GM20000 (cell line): Measurements from ENCODE around the gene RRAD.

Source experiments
- DNase-seq: peaks from one replicate; pipeline ENCODE4 v3.0.0; 2012; ENCODE audit warnings: low spot score
- TF ChIP-seq, protein P1 (sequence below): IDR thresholded peaks from 2 replicates; pipeline ENCODE4 v1.5.1; 2012; ENCODE audit warnings: mild to moderate bottlenecking, control low read depth; ENCODE audit errors: extremely low read depth, missing control alignments

RRAD gene

DNA sequence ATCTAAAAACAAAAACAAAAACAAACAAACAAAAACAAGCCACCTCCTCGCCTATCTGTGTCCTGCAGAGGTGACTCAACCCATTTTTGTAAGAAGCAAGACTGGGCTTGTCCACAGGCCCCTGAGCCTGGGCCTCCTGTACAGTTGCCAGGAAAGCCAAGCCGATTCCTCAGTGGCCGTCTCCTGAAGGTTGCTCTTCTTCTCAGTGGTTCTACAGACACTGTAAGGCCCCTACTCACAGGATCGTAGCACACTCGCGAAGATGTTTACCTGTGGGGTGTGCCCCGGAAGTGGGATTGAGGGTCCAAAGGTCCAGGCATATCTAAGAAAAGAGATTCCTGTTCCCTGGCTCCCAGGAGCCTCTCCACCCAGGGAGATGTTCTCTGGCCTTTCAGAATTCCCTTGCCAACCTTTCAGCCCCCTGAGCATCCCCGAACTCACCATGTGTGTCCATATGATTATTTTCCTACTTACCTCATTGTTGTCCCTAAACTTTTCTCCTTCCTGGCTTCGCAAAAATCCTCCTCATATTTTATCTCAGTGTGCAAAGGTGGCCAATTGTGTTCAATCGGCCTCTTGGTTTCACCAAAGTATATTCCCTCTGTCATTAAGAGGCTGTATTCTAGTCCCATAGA lies 28.2 kb upstream of the RRAD start:
- TF ChIP-seq, protein P1, sequence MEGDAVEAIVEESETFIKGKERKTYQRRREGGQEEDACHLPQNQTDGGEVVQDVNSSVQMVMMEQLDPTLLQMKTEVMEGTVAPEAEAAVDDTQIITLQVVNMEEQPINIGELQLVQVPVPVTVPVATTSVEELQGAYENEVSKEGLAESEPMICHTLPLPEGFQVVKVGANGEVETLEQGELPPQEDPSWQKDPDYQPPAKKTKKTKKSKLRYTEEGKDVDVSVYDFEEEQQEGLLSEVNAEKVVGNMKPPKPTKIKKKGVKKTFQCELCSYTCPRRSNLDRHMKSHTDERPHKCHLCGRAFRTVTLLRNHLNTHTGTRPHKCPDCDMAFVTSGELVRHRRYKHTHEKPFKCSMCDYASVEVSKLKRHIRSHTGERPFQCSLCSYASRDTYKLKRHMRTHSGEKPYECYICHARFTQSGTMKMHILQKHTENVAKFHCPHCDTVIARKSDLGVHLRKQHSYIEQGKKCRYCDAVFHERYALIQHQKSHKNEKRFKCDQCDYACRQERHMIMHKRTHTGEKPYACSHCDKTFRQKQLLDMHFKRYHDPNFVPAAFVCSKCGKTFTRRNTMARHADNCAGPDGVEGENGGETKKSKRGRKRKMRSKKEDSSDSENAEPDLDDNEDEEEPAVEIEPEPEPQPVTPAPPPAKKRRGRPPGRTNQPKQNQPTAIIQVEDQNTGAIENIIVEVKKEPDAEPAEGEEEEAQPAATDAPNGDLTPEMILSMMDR: no peak
- no peak for DNase-seq

DNA sequence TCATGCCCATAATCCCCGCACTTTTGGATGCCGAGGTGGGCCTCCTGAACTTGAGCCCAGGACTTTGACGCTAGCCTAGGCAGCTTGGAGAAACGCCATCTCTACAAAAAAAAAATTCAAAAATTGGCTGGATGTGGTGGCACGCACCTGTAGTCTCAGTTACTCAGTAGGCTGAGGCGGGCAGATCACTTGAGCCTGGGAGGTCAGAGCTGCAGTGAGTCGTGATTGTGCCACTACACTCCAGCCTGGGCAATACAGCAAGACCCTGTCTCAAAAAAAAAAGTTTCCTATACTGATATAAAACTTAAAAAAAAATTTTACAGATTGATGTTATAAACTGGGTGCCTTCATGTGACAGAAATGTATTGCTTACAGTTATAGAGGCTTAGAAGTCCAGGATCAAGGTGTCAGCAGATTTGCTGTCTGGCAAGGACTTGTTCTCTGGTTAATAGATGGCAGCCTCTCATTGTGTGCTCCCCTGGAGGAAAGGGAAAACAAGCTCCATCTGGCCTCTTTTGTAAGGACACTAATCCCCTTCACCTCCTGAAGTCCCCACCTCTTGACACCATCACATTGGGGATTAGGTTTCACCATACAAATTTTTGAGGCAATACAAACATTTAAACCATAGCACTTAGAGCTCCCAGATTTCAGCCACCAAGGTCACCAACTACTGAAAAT lies 27.2 kb upstream of the RRAD start:
- no peak for DNase-seq
- TF ChIP-seq, protein P1: no peak

DNA sequence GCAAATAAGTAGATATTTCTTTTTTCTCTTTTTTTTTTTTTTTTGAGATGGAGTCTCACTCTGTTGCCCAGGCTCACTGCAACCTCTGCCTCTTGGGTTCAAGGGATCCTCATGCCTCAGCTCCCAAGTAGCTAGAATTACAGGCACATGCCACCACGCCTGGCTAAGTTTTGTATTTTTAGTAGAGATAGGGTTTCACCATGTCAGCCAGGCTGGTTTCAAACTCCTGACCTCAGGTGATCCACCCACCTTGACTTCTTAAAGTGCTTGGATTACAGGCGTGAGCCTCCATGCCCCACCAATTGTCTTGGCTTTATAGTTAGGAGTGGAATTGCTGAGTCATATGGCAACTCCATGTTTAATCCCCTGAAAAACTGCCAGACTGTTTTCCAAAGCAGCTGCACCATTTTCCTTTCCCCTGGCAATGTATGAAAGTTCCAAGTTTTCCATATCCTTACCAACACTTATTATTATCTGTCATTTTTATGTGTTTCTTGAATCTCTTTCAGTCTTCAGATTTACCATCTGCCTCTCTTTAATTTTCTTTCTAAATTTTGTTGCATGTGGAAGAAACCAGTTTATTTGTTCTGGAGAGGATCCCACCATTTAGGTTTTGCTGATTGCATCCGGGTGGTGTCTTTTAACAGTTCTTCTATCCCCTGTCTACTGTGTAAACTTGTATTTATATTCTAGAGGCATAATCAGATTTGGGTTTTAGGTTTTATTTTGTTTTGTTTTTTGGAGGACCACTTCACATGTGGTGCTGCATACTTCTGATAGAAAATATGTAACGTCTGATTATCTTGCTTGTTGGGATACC lies 25.8 kb upstream of the RRAD start:
- TF ChIP-seq, protein P1: no peak
- no peak for DNase-seq

DNA sequence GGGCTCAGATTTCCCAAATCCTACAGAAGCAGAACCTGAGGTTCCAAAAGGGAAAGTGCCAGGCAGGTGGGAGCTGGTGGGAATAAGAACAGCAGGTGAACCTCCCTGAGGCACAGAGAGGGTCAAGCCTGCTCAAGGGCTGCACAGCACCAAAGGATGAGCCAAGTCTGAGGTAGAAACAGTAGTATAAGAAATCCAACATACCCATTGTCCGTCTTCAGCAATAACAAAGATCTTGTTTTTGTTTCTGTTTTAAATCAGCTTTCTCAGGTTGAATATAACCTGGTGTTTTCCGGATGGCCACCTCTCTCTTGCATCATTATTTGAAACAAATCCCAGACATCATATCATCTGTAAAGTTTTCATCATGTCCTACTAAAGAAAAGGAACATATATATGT lies 25.1 kb upstream of the RRAD start:
- TF ChIP-seq, protein P1: no peak

DNA sequence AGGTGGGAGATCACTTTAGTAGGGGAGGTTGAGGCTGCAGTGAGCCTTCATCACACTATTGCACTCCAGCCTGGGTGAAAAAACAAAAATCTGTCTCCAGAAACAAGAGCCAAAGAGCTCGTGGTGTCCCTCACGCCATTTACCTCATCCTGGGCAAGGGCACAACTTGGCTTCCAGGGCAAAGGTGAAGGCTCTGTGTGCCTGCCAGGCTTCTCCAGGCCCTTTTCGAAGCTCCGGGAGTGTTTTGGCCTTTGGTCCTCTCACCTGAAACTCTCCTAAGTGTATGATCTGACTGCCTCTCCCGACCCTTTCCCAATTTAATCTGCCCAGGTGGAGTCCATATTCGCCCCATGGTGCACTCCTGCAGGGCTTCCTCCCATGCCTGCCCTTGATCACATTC lies 24.1 kb upstream of the RRAD start:
- TF ChIP-seq, protein P1: no peak
- no peak for DNase-seq

More for the DNA sequence above, 25.1 kb upstream of the RRAD start:
- peak; percentile 58 for DNase-seq

DNA sequence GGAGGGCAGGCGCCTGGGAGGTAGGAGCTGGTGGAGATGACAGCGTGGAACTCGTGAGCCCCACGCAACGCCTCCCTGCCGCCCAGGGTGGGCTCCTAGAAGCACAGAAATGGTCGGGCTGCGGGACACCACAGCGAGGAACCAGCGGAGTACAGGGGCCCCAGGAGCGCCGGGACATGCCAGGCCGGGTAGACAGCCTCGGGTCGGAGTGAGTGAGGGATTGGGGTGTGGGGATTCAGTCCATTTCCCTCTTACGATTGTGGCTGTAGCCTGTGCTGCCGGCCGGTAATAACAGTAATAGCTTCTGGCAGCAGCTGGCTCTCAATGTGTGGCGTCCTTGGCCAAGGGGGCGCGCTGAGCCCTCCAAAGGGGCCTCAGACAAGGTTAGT lies 23.5 kb upstream of the RRAD start:
- TF ChIP-seq, protein P1: no peak
- DNase-seq: no peak

DNA sequence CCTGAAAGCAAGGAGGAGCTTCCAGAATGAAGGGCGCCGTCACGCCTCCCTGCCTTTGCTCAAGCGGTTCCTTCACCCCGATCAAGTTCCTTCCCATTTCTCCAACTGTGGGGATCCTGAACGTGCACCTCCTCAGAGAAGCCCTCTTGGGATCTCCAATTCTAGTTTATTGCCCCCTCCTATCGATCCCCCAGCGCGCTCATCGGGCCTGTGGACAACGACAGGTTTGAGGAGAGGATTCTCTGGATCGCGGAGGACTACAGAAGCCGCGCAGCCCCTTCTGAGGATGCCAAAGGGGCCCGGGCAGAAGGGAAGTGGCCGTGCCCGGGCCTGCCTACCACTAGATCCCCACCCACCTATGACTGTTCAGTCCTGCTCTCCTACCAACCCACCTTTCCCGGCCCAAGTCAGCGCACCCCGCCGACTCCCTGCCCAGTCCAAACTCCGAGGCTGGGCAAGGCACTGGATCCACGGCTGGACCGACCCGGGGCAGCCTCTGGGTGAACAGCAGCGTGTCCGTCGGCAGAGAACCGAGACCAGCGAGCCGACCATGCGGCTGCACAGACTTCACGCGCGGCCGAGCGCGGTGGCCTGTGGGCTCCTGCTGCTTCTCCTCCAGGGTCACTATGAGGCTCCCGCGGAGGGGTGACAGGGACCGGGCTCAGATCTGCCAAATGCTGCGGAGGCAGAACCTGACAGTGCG lies 22.9 kb upstream of the RRAD start:
- DNase-seq: no peak
- TF ChIP-seq, protein P1: no peak
